Stimulated activated naive CD8-positive, alpha-beta T cell treated with anti-CD3 and anti-CD28 coated beads, Interleukin-15, amount 100 ng/mL, for 72 hours (primary cell): ENCODE data around the gene DOCK1.

Experiments used
- ATAC-seq: fragments of 150-1000 bp; cut with Tn5 transposase; 2 replicates; pipeline ENCODE4 v1.10.0; 2021; ENCODE audit warnings: mild to moderate bottlenecking, moderate library complexity
- DNase-seq, 2 donors: peaks; one replicate each; pipeline ENCODE4 v3.0.0; 2021 to 2022
- H3K27ac Mint-ChIP-seq, 2 donors: one replicate each; pipeline ENCODE4 v1.8.0; 2022; ENCODE audit warnings: mild to moderate bottlenecking in 2 of 2, mixed read lengths in 2 of 2, moderate library complexity in 2 of 2
- H3K27me3 Mint-ChIP-seq: one replicate; pipeline ENCODE4 v1.8.0; 2022; ENCODE audit warnings: mixed read lengths
- H3K4me1 Mint-ChIP-seq: one replicate; pipeline ENCODE4 v1.8.0; 2022; ENCODE audit warnings: mild to moderate bottlenecking, mixed read lengths
- H3K4me3 Mint-ChIP-seq, 2 donors: one replicate each; pipeline ENCODE4 v1.8.0; 2022; ENCODE audit warnings: mild to moderate bottlenecking in 2 of 2, mixed read lengths in 2 of 2, moderate library complexity in 1 of 2
- H3K9me3 Mint-ChIP-seq, 2 donors: one replicate each; pipeline ENCODE4 v1.8.0; 2022; ENCODE audit warnings: mixed read lengths in 2 of 2

The DOCK1 gene

GRCh38 chr10:126949161-126949503, 43.9 kb downstream of the DOCK1 start:
- H3K4me3 Mint-ChIP-seq, result no peak overlapping the region
- H3K4me1 Mint-ChIP-seq, result no peaks in the 10 kb centered on the region
- no peak overlapping the region for H3K27ac Mint-ChIP-seq
- H3K9me3 Mint-ChIP-seq, result no peaks in the 10 kb centered on the region
- no peak for ATAC-seq
- no peaks in the 10 kb centered on the region for H3K27me3 Mint-ChIP-seq
- no peak for DNase-seq

- no peaks in the 10 kb centered on the region for H3K27me3 Mint-ChIP-seq
- no peak for ATAC-seq
- no peak overlapping the region for H3K4me3 Mint-ChIP-seq
- H3K9me3 Mint-ChIP-seq, result no peaks in the 10 kb centered on the region
- no peak for DNase-seq
- no peaks in the 10 kb centered on the region for H3K4me1 Mint-ChIP-seq
- H3K27ac Mint-ChIP-seq, result no peak overlapping the region
Observed at GRCh38 chr10:126950401-126951105, 45.3 kb downstream of the DOCK1 start.

GRCh38 chr10:126953886-126954285, 48.7 kb downstream of the DOCK1 start:
- no peak for ATAC-seq
- DNase-seq, result no peak
- H3K27me3 Mint-ChIP-seq, result no peaks in the 10 kb centered on the region
- H3K9me3 Mint-ChIP-seq, result no peaks in the 10 kb centered on the region
- H3K4me1 Mint-ChIP-seq, result no peaks in the 10 kb centered on the region
- no peak overlapping the region for H3K4me3 Mint-ChIP-seq
- H3K27ac Mint-ChIP-seq, result no peak overlapping the region

- H3K27ac Mint-ChIP-seq, result no peak overlapping the region
- DNase-seq, result no peak
Observed at GRCh38 chr10:126955396-126955795, 50.2 kb downstream of the DOCK1 start.

GRCh38 chr10:126955934-126956711, 50.9 kb downstream of the DOCK1 start:
- H3K4me1 Mint-ChIP-seq, result no peaks in the 10 kb centered on the region
- H3K4me3 Mint-ChIP-seq, result no peak overlapping the region
- DNase-seq (no peak), ATAC-seq (no peak)
- no peaks in the 10 kb centered on the region for H3K9me3 Mint-ChIP-seq
- no peaks in the 10 kb centered on the region for H3K27me3 Mint-ChIP-seq
- H3K27ac Mint-ChIP-seq, result no peak overlapping the region

More at GRCh38 chr10:126955396-126955795, 50.2 kb downstream of the DOCK1 start:
- no peak for ATAC-seq
- no peaks in the 10 kb centered on the region for H3K9me3 Mint-ChIP-seq
- no peaks in the 10 kb centered on the region for H3K4me1 Mint-ChIP-seq
- H3K4me3 Mint-ChIP-seq, result no peak overlapping the region
- no peaks in the 10 kb centered on the region for H3K27me3 Mint-ChIP-seq

GRCh38 chr10:126956712-126957108, 51.5 kb downstream of the DOCK1 start:
- Mint-ChIP-seq H3K9me3 (no peaks in the 10 kb centered on the region), H3K4me3 (no peak overlapping the region), H3K27ac (no peak overlapping the region), H3K4me1 (no peaks in the 10 kb centered on the region), H3K27me3 (no peaks in the 10 kb centered on the region)
- DNase-seq (no peak), ATAC-seq (no peak)

- ATAC-seq (no peak), DNase-seq (no peak)
- Mint-ChIP-seq H3K9me3 (no peaks in the 10 kb centered on the region), H3K4me3 (no peak overlapping the region), H3K4me1 (no peaks in the 10 kb centered on the region), H3K27ac (no peak overlapping the region), H3K27me3 (no peaks in the 10 kb centered on the region)
Observed at GRCh38 chr10:126957111-126957510, 51.9 kb downstream of the DOCK1 start.

GRCh38 chr10:126959431-126959830, 54.2 kb downstream of the DOCK1 start:
- no peaks in the 10 kb centered on the region for H3K4me1 Mint-ChIP-seq
- no peak overlapping the region for H3K4me3 Mint-ChIP-seq
- no peak for DNase-seq
- H3K27me3 Mint-ChIP-seq, result no peaks in the 10 kb centered on the region
- no peak for ATAC-seq
- H3K9me3 Mint-ChIP-seq, result peaks cover 0 to 7% of the 10 kb centered on the region in 2 donors
- no peak overlapping the region for H3K27ac Mint-ChIP-seq

- ATAC-seq, result no peak
- Mint-ChIP-seq H3K9me3 (peaks cover 0 to 7% of the 10 kb centered on the region in 2 donors), H3K27me3 (no peaks in the 10 kb centered on the region), H3K27ac (no peak overlapping the region), H3K4me1 (no peaks in the 10 kb centered on the region), H3K4me3 (no peak overlapping the region)
- no peak for DNase-seq
Observed at GRCh38 chr10:126959906-126960685, 54.9 kb downstream of the DOCK1 start.

- peaks cover 3 to 15% of the 10 kb centered on the region in 2 donors for H3K9me3 Mint-ChIP-seq
Observed at GRCh38 chr10:126963354-126963753, 58.1 kb downstream of the DOCK1 start.

GRCh38 chr10:126964190-126964589, 59.0 kb downstream of the DOCK1 start:
- Mint-ChIP-seq H3K4me3 (no peak overlapping the region), H3K27me3 (no peaks in the 10 kb centered on the region), H3K4me1 (no peaks in the 10 kb centered on the region), H3K9me3 (peaks cover 3 to 15% of the 10 kb centered on the region in 2 donors), H3K27ac (no peak overlapping the region)
- DNase-seq, result no peak
- ATAC-seq, result no peak

More at GRCh38 chr10:126963354-126963753, 58.1 kb downstream of the DOCK1 start:
- Mint-ChIP-seq H3K4me3 (no peak overlapping the region), H3K4me1 (no peaks in the 10 kb centered on the region), H3K27ac (no peak overlapping the region), H3K27me3 (no peaks in the 10 kb centered on the region)
- DNase-seq, result no peak
- no peak for ATAC-seq

GRCh38 chr10:126966938-126967337, 61.7 kb downstream of the DOCK1 start:
- Mint-ChIP-seq H3K27me3 (no peaks in the 10 kb centered on the region), H3K4me1 (no peaks in the 10 kb centered on the region), H3K27ac (no peak overlapping the region), H3K9me3 (peaks cover 3 to 15% of the 10 kb centered on the region in 2 donors), H3K4me3 (no peak overlapping the region)
- ATAC-seq (no peak), DNase-seq (no peak)

GRCh38 chr10:126969310-126969709, 64.1 kb downstream of the DOCK1 start:
- Mint-ChIP-seq H3K4me3 (no peak overlapping the region), H3K27me3 (no peaks in the 10 kb centered on the region), H3K4me1 (no peaks in the 10 kb centered on the region), H3K27ac (no peak overlapping the region), H3K9me3 (peaks cover 3 to 11% of the 10 kb centered on the region in 2 donors)
- ATAC-seq (no peak), DNase-seq (no peak)

- no peaks in the 10 kb centered on the region for H3K27me3 Mint-ChIP-seq
- no peak overlapping the region for H3K4me3 Mint-ChIP-seq
- DNase-seq (no peak), ATAC-seq (no peak)
- no peaks in the 10 kb centered on the region for H3K4me1 Mint-ChIP-seq
- H3K9me3 Mint-ChIP-seq, result peaks cover 0 to 9% of the 10 kb centered on the region in 2 donors
- H3K27ac Mint-ChIP-seq, result no peak overlapping the region
Observed at GRCh38 chr10:126972635-126973414, 67.6 kb downstream of the DOCK1 start.

- Mint-ChIP-seq H3K27me3 (no peaks in the 10 kb centered on the region), H3K4me1 (no peaks in the 10 kb centered on the region), H3K4me3 (no peak overlapping the region), H3K27ac (no peak overlapping the region), H3K9me3 (peaks cover 0 to 6% of the 10 kb centered on the region in 2 donors)
- DNase-seq (no peak), ATAC-seq (no peak)
Observed at GRCh38 chr10:126975221-126975620, 70.0 kb downstream of the DOCK1 start.
